HCT116 (cell line): ENCODE results near the gene OR5W2. TPM values are rescaled to one million over a fixed set of nuclear protein-coding genes. Genes with fewer than 3 reads are reported as not detected.
A peak's percentile ranks its signal among the peaks of the same experiment; 100 is the strongest.

Source experiments
- ATAC-seq: fragments of 200-7000 bp; cut with Tn5 transposase; 2 replicates; pipeline ENCODE4 v1.9.1; 2020; ENCODE audit warnings: mild to moderate bottlenecking, moderate library complexity
- BruUV-seq: library from RNA; stranded (reverse); fragments of 400-500 nt; replicated peaks from 2 replicates; lab custom pipeline; 2021; lab: Mats Ljungman, UMichigan
- CTCF ChIA-PET: fragments of 300-600 bp; sonication (Branson Sonifier 250); formaldehyde crosslinking; loops from one replicate; lab custom pipeline; 2021; ENCODE audit warnings: antibody characterized with exemption; lab: Charles Lee
- POLR2A ChIA-PET: fragments of 300-600, 350-600 bp; sonication (Branson Sonifier 250); formaldehyde crosslinking; loops from one replicate; lab custom pipeline; 2021; ENCODE audit warnings: antibody characterized with exemption; lab: Charles Lee
- RAD21 ChIA-PET, 2 experiments: fragments of 300-600 bp; sonication (Branson Sonifier 250); formaldehyde crosslinking; loops; one replicate each; lab custom pipeline; 2023; ENCODE audit warnings: low total read pairs in 2 of 2; ENCODE audit not compliant: uncharacterized antibody in 2 of 2, unreplicated experiment in 2 of 2, low non-redundant PET in 1 of 2; lab: Charles Lee
- DNase-seq: peaks from one replicate; pipeline ENCODE4 v3.0.0-alpha.2; 2010; ENCODE audit warnings: low read depth, low spot score
- H2AFZ ChIP-seq: fragments of 200-600 bp; shearing (Covaris generic), sonication (generic); 2 replicates; pipeline ENCODE4 v1.6.1; 2017; ENCODE audit warnings: low read depth, mixed run types, mixed read lengths, antibody characterized with exemption, low read length; ENCODE audit not compliant: poor library complexity, severe bottlenecking
- H3K27ac ChIP-seq: 2 replicates; pipeline ENCODE4 v1.5.1; 2012; ENCODE audit warnings: low read depth, low read length
- H3K27me3 ChIP-seq: fragments of 200-600 bp; sonication (generic); 2 replicates; pipeline ENCODE4 v1.6.1; 2016; ENCODE audit warnings: mixed run types, low read length, mixed read lengths; ENCODE audit not compliant: insufficient read depth
- H3K36me3 ChIP-seq, 2 experiments: fragments of 200-500 bp in 1 of 2; fragments of 200-600 bp in 1 of 2; sonication (Bioruptor generic) in 1 of 2; sonication (generic) in 1 of 2; 2 replicates each; pipeline versions ENCODE4 v1.5.1 to v1.6.1; 2014 to 2016; ENCODE audit warnings: low read length in 2 of 2, inconsistent platforms in 1 of 2, mixed read lengths in 1 of 2, mixed run types in 1 of 2; ENCODE audit not compliant: insufficient read depth in 2 of 2, control insufficient read depth in 1 of 2
- H3K4me1 ChIP-seq, 2 experiments: fragments of 200-600 bp in 1 of 2; sonication (generic) in 1 of 2; 2 replicates each; pipeline versions ENCODE4 v1.5.1 to v1.6.1; 2012 to 2017; ENCODE audit warnings: low read length in 2 of 2, inconsistent platforms in 1 of 2, mild to moderate bottlenecking in 1 of 2, mixed read lengths in 1 of 2, mixed run types in 1 of 2, moderate library complexity in 1 of 2; ENCODE audit not compliant: insufficient read depth in 2 of 2, control insufficient read depth in 1 of 2
- H3K4me2 ChIP-seq: fragments of 200-600 bp; sonication (generic); 2 replicates; pipeline ENCODE4 v1.6.1; 2017; ENCODE audit warnings: mixed run types, low read length, mixed read lengths
- H3K4me3 ChIP-seq, 2 experiments: fragments of 200-600 bp in 1 of 2; sonication (generic) in 1 of 2; replicated peaks in 1 of 2; 2 replicates each; pipeline ENCODE4 v1.5.1; 2011 to 2016; ENCODE audit warnings: low read length in 2 of 2, control low read depth in 1 of 2, low read depth in 1 of 2, mild to moderate bottlenecking in 1 of 2, mixed read lengths in 1 of 2, mixed run types in 1 of 2
- H3K79me2 ChIP-seq: fragments of 200-600 bp; sonication (generic); 2 replicates; pipeline ENCODE4 v1.6.1; 2017; ENCODE audit warnings: mild to moderate bottlenecking, mixed run types, low read length, moderate library complexity, mixed read lengths; ENCODE audit not compliant: insufficient read depth
- H3K9ac ChIP-seq: fragments of 200-600 bp; sonication (generic); 2 replicates; pipeline ENCODE4 v1.6.1; 2016; ENCODE audit warnings: low read length, mixed read lengths
- H3K9me2 ChIP-seq: fragments of 200-600 bp; sonication (generic), shearing (Covaris generic); 2 replicates; pipeline ENCODE4 v1.6.1; 2017; ENCODE audit warnings: mixed run types, mild to moderate bottlenecking, moderate library complexity; ENCODE audit not compliant: insufficient read depth
- H3K9me3 ChIP-seq, 2 experiments: fragments of 200-500 bp in 1 of 2; fragments of 200-600 bp in 1 of 2; sonication (Bioruptor generic) in 1 of 2; sonication (generic) in 1 of 2; 2 replicates each; pipeline ENCODE4 v1.6.1; 2014 to 2017; ENCODE audit warnings: low read length in 2 of 2, mixed read lengths in 2 of 2, inconsistent platforms in 1 of 2, low read depth in 1 of 2, mild to moderate bottlenecking in 1 of 2, mixed run types in 1 of 2, moderate library complexity in 1 of 2; ENCODE audit not compliant: control insufficient read depth in 1 of 2, insufficient read depth in 1 of 2
- H4K20me1 ChIP-seq: fragments of 200-600 bp; sonication (generic), shearing (Covaris generic); 2 replicates; pipeline ENCODE4 v1.6.1; 2017; ENCODE audit warnings: mixed run types, mild to moderate bottlenecking, moderate library complexity; ENCODE audit not compliant: insufficient read depth
- ATF3 ChIP-seq: IDR thresholded peaks from 2 replicates; pipeline ENCODE4 v1.6.1; 2012
- CTCF ChIP-seq, 3 experiments: fragments of 200-600 bp in 1 of 3; sonication (generic) in 1 of 3; IDR thresholded peaks in 2 of 3; conservative IDR thresholded peaks in 1 of 3; 2 replicates each; pipeline ENCODE4 v1.5.1; 2012 to 2017; ENCODE audit warnings: low read depth in 2 of 3, low read length in 2 of 3, antibody characterized with exemption in 1 of 3, borderline replicate concordance in 1 of 3, control low read depth in 1 of 3, mild to moderate bottlenecking in 1 of 3, mixed read lengths in 1 of 3, mixed run types in 1 of 3, moderate library complexity in 1 of 3; ENCODE audit not compliant: insufficient read depth in 1 of 3
- SIN3A ChIP-seq: IDR thresholded peaks from 2 replicates; pipeline ENCODE4 v1.6.1; 2012; ENCODE audit warnings: low read depth
- SP1 ChIP-seq: IDR thresholded peaks from 2 replicates; pipeline ENCODE4 v1.6.1; 2012; ENCODE audit warnings: low read depth
- SRF ChIP-seq: IDR thresholded peaks from 2 replicates; pipeline ENCODE4 v1.6.1; 2012; ENCODE audit warnings: low read depth
- ZBTB33 ChIP-seq: IDR thresholded peaks from 2 replicates; pipeline ENCODE4 v1.6.1; 2011; ENCODE audit warnings: mild to moderate bottlenecking, low read length, moderate library complexity; ENCODE audit not compliant: insufficient replicate concordance; ENCODE audit errors: extremely low read depth
- ZNF274 ChIP-seq: fragments of 200-500 bp; sonication (Bioruptor generic); IDR thresholded peaks from 2 replicates; pipeline ENCODE4 v1.6.1; 2014; ENCODE audit warnings: mild to moderate bottlenecking, low read depth, low read length, inconsistent platforms
- intact Hi-C: fragments of 100-400 bp; cut with micrococcal nuclease; formaldehyde crosslinking; loops from 2 replicates; pipeline ENCODE4 v1.10.0; 2022
- total RNA-seq: library from RNA; stranded (reverse); gene quantifications from one replicate; pipeline ENCODE4 v1.2.1, GENCODE V29; 2021; ENCODE audit not compliant: unreplicated experiment

OR5W2 gene
- total RNA-seq, 1 experiment from 2014 or later: not detected

DNA sequence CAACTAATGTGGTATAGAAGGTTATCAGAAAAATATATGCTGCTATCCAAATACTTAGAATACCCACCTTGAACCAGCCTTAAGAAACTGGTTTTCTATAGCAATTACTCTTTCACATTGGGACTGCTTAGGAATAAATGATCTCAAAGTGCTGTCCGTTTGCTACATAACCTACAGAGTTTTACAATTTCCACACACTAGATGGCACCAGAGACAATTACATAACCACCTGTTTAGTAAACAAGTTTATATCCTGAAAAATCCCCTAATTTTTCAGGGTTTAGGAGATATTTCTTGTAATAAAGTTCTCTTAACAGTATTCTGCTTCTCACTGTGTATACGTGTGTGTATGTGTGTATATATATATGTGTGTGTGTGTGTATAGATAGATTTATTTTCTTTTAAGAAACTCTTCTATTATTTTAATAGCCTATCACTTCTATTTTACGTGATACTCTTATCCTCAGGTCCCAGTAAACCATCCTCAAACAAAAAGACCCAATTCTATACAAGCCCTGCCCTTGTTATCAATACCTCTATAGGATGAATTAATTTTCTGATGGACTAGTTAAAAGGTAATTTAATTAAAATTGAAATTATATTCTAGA, 28.5 kb upstream of the OR5W2 start:
- no peak for TF ChIP-seq SIN3A
- TF ChIP-seq ZNF274: no peak
- no peak for TF ChIP-seq SP1
- TF ChIP-seq ZBTB33: no peak
- peak in 2 of 3 experiments; percentile 29 to 49; a peak in 3 of 6 replicates for TF ChIP-seq CTCF (IDR thresholded peaks at IDR 0.05 in 2 of 3, conservative IDR thresholded peaks at IDR 0.05 in 1 of 3; ENCODE audit: borderline replicate concordance in 1 of 3, insufficient read depth in 1 of 3, low read depth in 2 of 3, low read length in 2 of 3)
- no peak for TF ChIP-seq ATF3
- TF ChIP-seq SRF: no peak
- TF ChIP-seq, all 23 proteins: peak for 1
- H4K20me1 ChIP-seq: no peaks in the 10 kb centered on the region
- no peak overlapping the region for H3K4me2 ChIP-seq
- RAD21 ChIA-PET: no interaction called here
- POLR2A ChIA-PET: no interaction called here
- no peaks in the 10 kb centered on the region for H3K27me3 ChIP-seq
- H3K4me1 ChIP-seq: no peaks in the 10 kb centered on the region
- peaks cover 0 to 10% of the 10 kb centered on the region in 2 experiments; a peak in 1 of 4 replicates for H3K9me3 ChIP-seq
- CTCF ChIA-PET: no interaction called here
- H3K9me2 ChIP-seq: no peaks in the 10 kb centered on the region
- no peaks in the 10 kb centered on the region for H3K79me2 ChIP-seq
- H3K9ac ChIP-seq: no peak overlapping the region
- peak; percentile 18 for DNase-seq
- intact Hi-C loops: loop anchor here (2.0 to 10.0 kb wide), 2 partner anchors 840 to 1302 kb away; no protein-coding TSS in a partner anchor
- no peak for ATAC-seq
- no peak overlapping the region for H3K4me3 ChIP-seq
- H3K27ac ChIP-seq: no peak overlapping the region
- no peak overlapping the region for H2AFZ ChIP-seq
- no peaks in the 10 kb centered on the region for H3K36me3 ChIP-seq
- BruUV-seq: no TSS peak
